Glomerular visceral epithelial cell (primary cell): ENCODE data around the gene CCDC122.
"Not testable (repeated sequence)": the region's sequence is repeated elsewhere in the genome, so short reads cannot be mapped to it uniquely, and the experiment has no call there.

Source experiments
- DNase-seq: peaks from one replicate; pipeline ENCODE4 v3.0.0-alpha.2; 2016; ENCODE audit errors: extremely low spot score

The CCDC122 gene

GRCh38 chr13:43877326-43877725, 2.2 kb downstream of the CCDC122 start:
- DNase-seq, result no peak

DNA sequence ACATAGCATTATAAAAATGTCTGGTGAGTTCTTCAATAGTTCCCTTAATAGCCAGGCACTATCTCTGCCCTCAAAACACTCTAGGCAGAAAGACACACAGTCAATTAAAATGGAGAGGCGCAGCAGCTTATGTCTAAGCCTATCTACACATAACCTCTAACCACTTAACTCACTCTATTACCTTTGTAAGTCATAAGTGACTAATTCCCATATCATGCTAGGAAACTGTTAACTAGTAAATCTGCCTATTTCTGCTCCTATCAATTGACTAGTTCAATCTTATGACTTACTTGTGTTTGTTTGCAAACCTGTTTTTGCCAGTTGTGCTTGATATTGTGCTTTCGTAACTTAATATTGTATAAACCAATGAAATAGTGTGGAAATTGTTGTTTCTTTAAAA, 3.2 kb downstream of the CCDC122 start:
- no peak for DNase-seq

GRCh38 chr13:43874504-43875092, 4.9 kb downstream of the CCDC122 start:
- no peak for DNase-seq

- DNase-seq, result no peak
These were observed 7.4 kb downstream of the CCDC122 start for GRCh38 chr13:43872181-43872580.

DNA sequence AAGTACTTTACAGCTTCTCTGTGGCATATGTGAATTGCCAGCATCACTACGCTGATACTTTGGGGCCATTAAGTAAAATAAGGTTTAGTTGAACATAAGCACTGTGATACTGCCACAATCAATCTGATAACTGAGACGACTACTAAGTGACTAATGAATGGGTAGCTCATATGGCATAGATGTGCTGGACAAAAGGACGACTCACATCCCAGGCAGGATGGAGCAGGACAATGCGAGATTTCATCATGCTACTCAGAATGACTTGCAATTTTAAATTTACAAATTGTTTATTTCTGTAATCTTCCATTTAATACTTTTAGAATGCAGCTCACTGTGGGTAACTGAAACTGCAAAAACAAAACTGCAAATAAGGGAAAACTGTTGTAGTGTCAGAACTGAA, 13.6 kb downstream of the CCDC122 start:
- DNase-seq, result peak; percentile 16

DNA sequence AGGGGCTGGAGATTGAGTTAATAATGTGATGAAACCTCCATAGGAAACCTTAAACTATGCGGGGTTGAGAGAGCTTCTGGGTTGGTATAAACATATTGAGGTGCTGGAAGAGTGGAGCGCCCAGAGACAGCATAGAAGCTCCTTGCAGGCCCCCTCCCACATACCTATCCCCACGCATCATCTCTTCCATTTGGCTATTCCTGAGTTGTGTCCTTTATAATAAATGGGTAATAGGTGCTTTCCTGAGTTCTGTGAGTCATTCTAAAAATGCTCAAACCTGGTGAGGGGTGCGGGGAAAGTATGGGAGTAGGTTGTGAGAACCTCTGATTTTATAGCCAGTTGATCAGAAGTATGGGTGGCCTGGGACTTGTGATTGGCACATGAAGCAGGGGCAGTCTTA, 14.6 kb downstream of the CCDC122 start:
- no peak for DNase-seq

GRCh38 chr13:43861863-43862262, 17.7 kb downstream of the CCDC122 start:
- no peak for DNase-seq

DNA sequence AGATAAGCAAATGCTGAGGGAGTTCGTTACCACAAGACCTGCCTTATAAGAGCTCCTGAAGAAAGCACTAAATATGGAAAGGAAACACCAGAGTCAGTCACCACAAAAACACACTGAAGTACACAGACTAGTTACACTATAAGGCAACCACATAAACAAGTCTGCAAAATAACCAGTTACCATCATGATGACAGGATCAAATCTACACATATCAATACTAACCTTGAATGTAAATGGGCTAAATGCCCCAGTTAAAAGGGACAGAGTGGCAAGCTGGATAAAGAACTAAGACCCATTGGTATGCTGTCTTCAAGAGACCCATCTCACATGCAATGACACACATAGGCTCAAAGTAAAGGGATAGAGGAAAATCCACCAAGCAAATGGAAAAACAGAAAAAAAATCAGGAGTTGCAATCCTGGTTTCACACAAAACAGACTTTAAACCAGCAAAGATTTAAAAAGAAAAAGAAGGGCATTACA, 26.6 kb downstream of the CCDC122 start:
- DNase-seq, result no peak

GRCh38 chr13:43850873-43851272, 28.7 kb downstream of the CCDC122 start:
- no peak for DNase-seq

DNA sequence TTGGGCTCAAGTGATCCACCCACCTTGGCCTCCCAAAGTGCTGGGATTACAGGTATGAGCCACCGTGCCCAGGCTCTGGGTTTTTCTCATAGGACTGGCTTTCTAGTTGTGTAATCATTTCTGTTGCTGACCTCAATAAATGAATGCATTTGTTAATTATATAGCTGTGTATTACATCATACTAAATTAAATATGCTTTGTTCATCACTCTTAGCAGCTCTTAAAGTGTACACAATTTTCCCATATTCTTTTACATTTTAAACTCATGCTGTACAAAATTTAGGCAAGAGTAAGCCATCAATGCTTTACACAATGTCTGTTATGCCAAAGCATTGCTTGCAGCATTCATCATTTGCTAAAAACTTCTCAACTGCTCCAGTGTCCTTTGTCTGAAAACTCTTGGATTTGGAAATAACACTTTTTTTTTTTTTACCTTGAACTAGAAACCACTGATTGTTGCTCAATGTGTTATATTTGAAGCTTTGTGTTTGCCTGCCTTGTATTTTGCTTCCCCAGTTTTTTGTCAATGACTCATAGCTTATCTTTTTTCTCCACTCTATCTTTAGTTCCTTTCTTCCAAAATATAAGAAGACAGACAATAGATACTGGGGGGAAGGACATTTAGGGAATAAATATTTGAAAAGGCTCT, 31.4 kb downstream of the CCDC122 start:
- DNase-seq, result no peak

- no peak for DNase-seq
These were observed 32.9 kb downstream of the CCDC122 start for GRCh38 chr13:43846496-43847158.

GRCh38 chr13:43838909-43839308, 40.6 kb downstream of the CCDC122 start:
- DNase-seq, result no peak

GRCh38 chr13:43835701-43836100, 43.8 kb downstream of the CCDC122 start:
- no peak for DNase-seq

DNA sequence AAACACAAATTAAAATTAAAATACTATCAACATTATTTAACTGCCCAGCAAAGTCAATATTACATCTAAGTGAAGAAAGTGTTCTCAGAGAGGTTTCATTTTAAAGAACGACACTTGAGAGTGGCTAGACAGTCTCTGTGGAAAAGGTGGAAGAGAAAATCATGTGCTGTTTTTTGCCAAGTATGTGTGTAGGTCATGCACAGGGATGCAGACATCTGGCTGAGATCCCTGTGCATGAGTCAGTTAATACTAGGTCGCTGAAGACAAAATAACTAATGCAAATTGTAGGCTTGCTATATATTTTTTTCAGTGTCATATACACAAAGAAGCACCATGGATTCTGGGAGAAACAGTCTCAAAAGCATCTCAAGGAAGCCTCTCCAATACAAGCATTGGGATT, 48.5 kb downstream of the CCDC122 start:
- no peak for DNase-seq

DNA sequence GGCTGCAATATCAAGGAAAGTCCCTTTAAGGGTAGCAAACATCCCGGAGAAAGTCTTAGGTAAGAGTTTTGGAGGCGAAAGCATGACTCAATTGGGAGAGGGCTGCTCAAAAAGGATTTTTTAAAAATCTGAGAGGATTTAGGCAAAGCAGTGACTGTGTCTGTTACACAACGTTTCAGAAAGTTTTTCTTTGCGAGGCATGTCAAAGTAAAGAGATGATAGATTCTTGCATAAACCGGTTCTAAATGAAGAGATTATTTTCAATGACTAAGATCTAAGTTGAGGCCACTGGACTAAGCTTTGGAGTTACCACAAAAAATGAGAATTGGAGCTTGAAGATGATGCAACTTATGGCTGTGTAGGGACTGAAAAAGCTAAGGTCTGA, 49.1 kb downstream of the CCDC122 start:
- no peak for DNase-seq

GRCh38 chr13:43824656-43825055, 54.9 kb downstream of the CCDC122 start:
- DNase-seq, result not testable (repeated sequence)

GRCh38 chr13:43822969-43823368, 56.6 kb downstream of the CCDC122 start:
- DNase-seq, result no peak

DNA sequence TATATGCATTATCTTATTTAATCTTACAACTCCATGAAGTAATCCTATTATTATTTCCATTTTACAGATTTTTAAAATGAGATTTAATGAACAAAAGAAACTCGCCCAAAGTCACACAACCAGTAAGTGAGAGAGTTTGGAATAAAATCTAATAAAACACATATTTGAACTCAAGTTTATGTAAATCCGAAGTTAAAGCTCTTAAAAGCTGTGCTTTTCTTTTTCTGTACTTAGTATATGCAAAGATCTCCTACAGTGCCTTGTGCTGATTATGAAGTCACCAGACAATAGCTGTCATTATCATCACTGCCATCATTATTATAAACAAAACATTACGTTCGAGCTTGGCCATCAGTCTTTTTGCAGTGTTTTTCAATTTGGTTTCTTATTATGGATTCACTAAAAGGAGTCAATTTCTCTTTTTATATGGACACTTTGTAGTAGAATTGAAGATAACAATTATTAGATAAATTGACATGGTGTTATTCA, 63.1 kb downstream of the CCDC122 start:
- DNase-seq, result no peak

GRCh38 chr13:43815204-43815603, 64.3 kb downstream of the CCDC122 start:
- DNase-seq, result peak; percentile 30

DNA sequence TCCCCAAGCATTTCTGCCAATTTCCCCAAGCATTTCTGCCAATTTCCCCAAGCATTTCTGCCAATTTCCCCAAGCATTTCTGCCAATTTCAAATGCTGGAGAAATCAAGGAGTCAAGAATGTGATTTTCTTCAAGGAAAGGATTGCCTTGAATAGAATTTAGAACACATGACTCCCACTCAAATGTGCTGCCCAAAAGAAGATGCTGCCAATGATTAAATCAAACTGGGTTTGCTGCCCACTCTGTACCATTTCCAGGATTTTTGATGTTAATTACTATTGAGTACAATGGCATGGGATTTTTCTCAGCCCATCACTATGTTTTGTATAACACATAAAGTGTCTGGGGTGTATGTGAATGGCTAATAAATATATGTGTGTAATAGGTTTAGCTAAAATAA, 70.9 kb downstream of the CCDC122 start:
- no peak for DNase-seq

- DNase-seq, result peak; percentile 15
These were observed 73.8 kb downstream of the CCDC122 start for GRCh38 chr13:43805681-43806128.

GRCh38 chr13:43805071-43805468, 74.5 kb downstream of the CCDC122 start:
- peak; percentile 88 for DNase-seq
